DMS153 treated with DMSO at 0.1 percent for 48 hours (cell line): ENCODE measurements around the gene SEC31B.
A peak's percentile ranks its signal among the peaks of the same experiment; 100 is the strongest.

ENCODE experiments used
- DNase-seq: peaks from one replicate; lab custom pipeline; 2025; ENCODE audit not compliant: unreplicated experiment; lab: John Stamatoyannopoulos, UW

Gene SEC31B

GRCh38 chr10:100498059-100498458, 21.6 kb downstream of the SEC31B start:
- DNase-seq = no peak

GRCh38 chr10:100496567-100496966, 23.1 kb downstream of the SEC31B start:
- no peak for DNase-seq

- no peak for DNase-seq
Measured at GRCh38 chr10:100490531-100490930, 29.1 kb downstream of the SEC31B start.

GRCh38 chr10:100489396-100489795, 30.3 kb downstream of the SEC31B start:
- DNase-seq = no peak

- DNase-seq = no peak
Measured at GRCh38 chr10:100487529-100487928, 32.1 kb downstream of the SEC31B start.

- DNase-seq = no peak
Measured at GRCh38 chr10:100485801-100486495, 33.7 kb downstream of the SEC31B start.

- no peak for DNase-seq
Measured at GRCh38 chr10:100485366-100485765, 34.3 kb downstream of the SEC31B start.

GRCh38 chr10:100483876-100484666, 35.6 kb downstream of the SEC31B start:
- no peak for DNase-seq

- DNase-seq = no peak
Measured at GRCh38 chr10:100482834-100483185, 36.9 kb downstream of the SEC31B start.

GRCh38 chr10:100482181-100482833, 37.4 kb downstream of the SEC31B start:
- peak; percentile 81 for DNase-seq

GRCh38 chr10:100481462-100482081, 38.1 kb downstream of the SEC31B start:
- DNase-seq = peak; percentile 87

GRCh38 chr10:100480002-100480401, 39.7 kb downstream of the SEC31B start:
- no peak for DNase-seq

GRCh38 chr10:100479037-100479436, 40.6 kb downstream of the SEC31B start:
- DNase-seq = no peak

- no peak for DNase-seq
Measured at GRCh38 chr10:100477970-100478369, 41.7 kb downstream of the SEC31B start.

GRCh38 chr10:100470367-100470766, 49.3 kb downstream of the SEC31B start:
- DNase-seq = no peak

GRCh38 chr10:100469756-100470155, 49.9 kb downstream of the SEC31B start:
- no peak for DNase-seq

- no peak for DNase-seq
Measured at GRCh38 chr10:100468978-100469377, 50.7 kb downstream of the SEC31B start.

GRCh38 chr10:100468322-100468721, 51.3 kb downstream of the SEC31B start:
- DNase-seq = no peak

GRCh38 chr10:100462709-100463108, 57.0 kb downstream of the SEC31B start, which contains the start of gene WNT8B:
WNT8B (plus strand) TSS chr10:100463009; CDS start chr10:100463169, 160 bp downstream.
- DNase-seq = no peak

- no peak for DNase-seq
Measured at GRCh38 chr10:100448951-100449350, 70.7 kb downstream of the SEC31B start.

GRCh38 chr10:100447663-100448062, 72.0 kb downstream of the SEC31B start:
- no peak for DNase-seq
